ENCODE data around the gene ZNF367. TPM values are rescaled to one million over a fixed set of nuclear protein-coding genes. Genes with fewer than 3 reads are reported as not detected.

The ZNF367 gene
- total and polyA plus RNA-seq, 4 donors = 1.0 to 3.3 (median 2.1) TPM

DNA sequence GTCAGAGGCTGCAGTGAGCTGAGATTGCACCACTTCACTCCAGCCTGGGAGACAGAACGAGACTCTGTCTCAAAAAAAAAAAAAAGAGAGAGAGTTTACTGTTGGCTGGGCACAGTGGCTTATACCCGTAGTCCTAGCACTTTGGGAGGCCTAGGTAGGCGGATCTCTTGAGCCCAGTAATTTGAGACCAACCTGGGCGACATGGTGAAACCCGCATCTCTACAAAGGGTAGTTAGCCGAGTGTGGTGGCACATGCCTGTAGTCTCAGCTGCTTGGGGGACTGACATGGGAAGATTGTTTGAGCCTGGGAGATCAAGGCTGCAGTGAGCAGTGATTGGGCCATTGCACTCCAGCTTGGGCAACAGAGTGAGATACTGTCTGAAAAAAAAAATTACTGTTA, 44.4 kb upstream of the ZNF367 start:
- no peak for DNase-seq
- TF ChIP-seq, protein P1, sequence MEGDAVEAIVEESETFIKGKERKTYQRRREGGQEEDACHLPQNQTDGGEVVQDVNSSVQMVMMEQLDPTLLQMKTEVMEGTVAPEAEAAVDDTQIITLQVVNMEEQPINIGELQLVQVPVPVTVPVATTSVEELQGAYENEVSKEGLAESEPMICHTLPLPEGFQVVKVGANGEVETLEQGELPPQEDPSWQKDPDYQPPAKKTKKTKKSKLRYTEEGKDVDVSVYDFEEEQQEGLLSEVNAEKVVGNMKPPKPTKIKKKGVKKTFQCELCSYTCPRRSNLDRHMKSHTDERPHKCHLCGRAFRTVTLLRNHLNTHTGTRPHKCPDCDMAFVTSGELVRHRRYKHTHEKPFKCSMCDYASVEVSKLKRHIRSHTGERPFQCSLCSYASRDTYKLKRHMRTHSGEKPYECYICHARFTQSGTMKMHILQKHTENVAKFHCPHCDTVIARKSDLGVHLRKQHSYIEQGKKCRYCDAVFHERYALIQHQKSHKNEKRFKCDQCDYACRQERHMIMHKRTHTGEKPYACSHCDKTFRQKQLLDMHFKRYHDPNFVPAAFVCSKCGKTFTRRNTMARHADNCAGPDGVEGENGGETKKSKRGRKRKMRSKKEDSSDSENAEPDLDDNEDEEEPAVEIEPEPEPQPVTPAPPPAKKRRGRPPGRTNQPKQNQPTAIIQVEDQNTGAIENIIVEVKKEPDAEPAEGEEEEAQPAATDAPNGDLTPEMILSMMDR (IDR thresholded peaks at IDR 0.05; ENCODE audit: control extremely low read depth, extremely low read depth) = no peak
- H3K27me3 ChIP-seq (ENCODE audit: control insufficient read depth in 3 of 3, insufficient read depth in 3 of 3, low read length in 2 of 3) = peaks cover 0 to 6% (median 0%) of the 10 kb centered on the region in 3 donors
- H3K9ac ChIP-seq (ENCODE audit: insufficient read depth in 1 of 2, low read length in 2 of 2) = no peak overlapping the region
- no peak overlapping the region for H3K27ac ChIP-seq (ENCODE audit: low read depth in 1 of 2, low read length in 1 of 2)
- peaks cover 2 to 6% (median 5%) of the 10 kb centered on the region in 4 donors for H3K36me3 ChIP-seq (ENCODE audit: control insufficient read depth in 4 of 4, insufficient read depth in 4 of 4, low read length in 4 of 4)
- no peak for ATAC-seq (ENCODE audit: insufficient read depth, low FRiP score)
- no peaks in the 10 kb centered on the region for H3K4me1 ChIP-seq (ENCODE audit: control insufficient read depth in 5 of 5, insufficient read depth in 5 of 5, low read length in 5 of 5)
- WGBS, 2 donors = 96 to 98% methylated on average over 6 of the region's 6 CpGs
- H3K4me3 ChIP-seq = no peak overlapping the region
- no peaks in the 10 kb centered on the region for H3K9me3 ChIP-seq (ENCODE audit: control insufficient read depth in 4 of 4, insufficient read depth in 3 of 4, low read length in 3 of 4)

DNA sequence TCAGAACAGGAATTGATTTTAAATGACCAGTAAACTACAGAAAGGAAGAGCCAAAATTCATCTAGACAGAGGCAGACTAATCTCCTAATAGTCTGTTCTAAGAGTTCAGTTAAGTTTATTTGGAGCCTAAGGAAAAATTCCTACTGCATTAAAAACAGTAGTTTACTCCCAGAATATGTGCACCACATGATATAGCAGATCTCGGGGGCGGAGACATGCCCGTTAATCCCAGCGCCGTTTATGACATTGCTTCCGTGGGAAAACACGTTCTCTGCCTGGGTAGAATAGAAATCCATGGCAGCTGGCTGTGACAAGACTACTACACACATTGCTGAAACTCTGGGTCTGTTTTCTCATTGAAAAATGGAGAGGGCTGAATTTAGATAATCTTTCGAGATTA, 43.2 kb upstream of the ZNF367 start:
- H3K9me3 ChIP-seq (ENCODE audit: control insufficient read depth in 4 of 4, insufficient read depth in 3 of 4, low read length in 3 of 4) = no peaks in the 10 kb centered on the region
- WGBS, 2 donors = 92 to 95% methylated on average over 8 of the region's 8 CpGs
- H3K27me3 ChIP-seq (ENCODE audit: control insufficient read depth in 3 of 3, insufficient read depth in 3 of 3, low read length in 2 of 3) = peaks cover 0 to 6% (median 0%) of the 10 kb centered on the region in 3 donors
- H3K9ac ChIP-seq (ENCODE audit: insufficient read depth in 1 of 2, low read length in 2 of 2) = no peak overlapping the region
- H3K4me1 ChIP-seq (ENCODE audit: control insufficient read depth in 5 of 5, insufficient read depth in 5 of 5, low read length in 5 of 5) = peaks cover 0 to 3% (median 0%) of the 10 kb centered on the region in 5 donors
- no peak overlapping the region for H3K4me3 ChIP-seq
- no peak for ATAC-seq (ENCODE audit: insufficient read depth, low FRiP score)
- TF ChIP-seq, protein P1 (IDR thresholded peaks at IDR 0.05; ENCODE audit: control extremely low read depth, extremely low read depth) = no peak
- no peak for DNase-seq
- no peak overlapping the region for H3K27ac ChIP-seq (ENCODE audit: low read depth in 1 of 2, low read length in 1 of 2)
- peaks cover 2 to 6% (median 3%) of the 10 kb centered on the region in 4 donors for H3K36me3 ChIP-seq (ENCODE audit: control insufficient read depth in 4 of 4, insufficient read depth in 4 of 4, low read length in 4 of 4)

DNA sequence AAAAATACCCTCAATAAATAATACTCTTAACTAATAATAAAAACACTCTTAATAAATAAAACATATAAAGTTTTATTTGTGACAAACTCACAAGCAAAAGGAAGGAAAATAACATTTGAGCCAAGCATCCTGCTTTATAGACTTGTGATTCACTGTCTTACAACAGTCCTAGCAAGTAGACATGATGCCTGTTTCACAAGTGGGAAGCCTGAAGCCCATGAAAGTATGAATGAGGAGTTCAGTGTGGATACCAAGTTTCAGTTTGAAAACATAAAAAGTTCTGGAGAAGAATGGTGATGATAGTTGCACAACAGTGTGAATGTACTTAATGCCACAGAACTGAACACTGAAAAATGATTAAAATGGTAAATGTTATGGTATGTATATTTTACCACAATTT, 42.7 kb upstream of the ZNF367 start:
- no peak overlapping the region for H3K4me3 ChIP-seq
- H3K4me1 ChIP-seq (ENCODE audit: control insufficient read depth in 5 of 5, insufficient read depth in 5 of 5, low read length in 5 of 5) = peaks cover 0 to 3% (median 0%) of the 10 kb centered on the region in 5 donors
- no peak overlapping the region for H3K9ac ChIP-seq (ENCODE audit: insufficient read depth in 1 of 2, low read length in 2 of 2)
- H3K27me3 ChIP-seq (ENCODE audit: control insufficient read depth in 3 of 3, insufficient read depth in 3 of 3, low read length in 2 of 3) = peaks cover 0 to 6% (median 0%) of the 10 kb centered on the region in 3 donors
- H3K36me3 ChIP-seq (ENCODE audit: control insufficient read depth in 4 of 4, insufficient read depth in 4 of 4, low read length in 4 of 4) = peaks cover 0 to 6% (median 3%) of the 10 kb centered on the region in 4 donors
- H3K27ac ChIP-seq (ENCODE audit: low read depth in 1 of 2, low read length in 1 of 2) = no peak overlapping the region
- TF ChIP-seq, protein P1 (IDR thresholded peaks at IDR 0.05; ENCODE audit: control extremely low read depth, extremely low read depth) = no peak
- H3K9me3 ChIP-seq (ENCODE audit: control insufficient read depth in 4 of 4, insufficient read depth in 3 of 4, low read length in 3 of 4) = no peaks in the 10 kb centered on the region
- ATAC-seq (ENCODE audit: insufficient read depth, low FRiP score) = no peak
- peak in 1 of 3 donors; percentile 6 for DNase-seq

DNA sequence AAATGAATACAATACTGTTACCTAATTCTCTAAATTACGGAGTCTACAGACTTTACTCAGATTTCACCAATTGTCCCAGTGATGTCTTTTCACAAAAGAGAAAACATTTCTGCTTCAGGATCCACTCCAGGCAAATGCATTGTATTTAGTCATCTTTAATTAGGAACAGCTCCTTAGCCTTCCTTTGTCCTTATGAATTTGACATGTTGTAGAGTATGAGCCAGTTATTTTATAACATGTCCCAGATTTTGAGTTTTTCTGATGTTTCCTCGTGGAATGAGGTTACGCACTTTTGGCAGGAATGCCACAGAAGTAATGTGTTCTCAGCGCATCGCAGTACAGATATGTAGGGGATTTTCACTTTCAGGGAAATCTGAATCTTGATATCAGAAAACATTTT, 42.3 kb upstream of the ZNF367 start:
- Histone ChIP-seq H3K9ac (ENCODE audit: insufficient read depth in 1 of 2, low read length in 2 of 2) (no peak overlapping the region), H3K9me3 (ENCODE audit: control insufficient read depth in 4 of 4, insufficient read depth in 3 of 4, low read length in 3 of 4) (no peaks in the 10 kb centered on the region), H3K36me3 (ENCODE audit: control insufficient read depth in 4 of 4, insufficient read depth in 4 of 4, low read length in 4 of 4) (peaks cover 0 to 6% (median 3%) of the 10 kb centered on the region in 4 donors), H3K4me3 (no peak overlapping the region), H3K27me3 (ENCODE audit: control insufficient read depth in 3 of 3, insufficient read depth in 3 of 3, low read length in 2 of 3) (peaks cover 0 to 6% (median 0%) of the 10 kb centered on the region in 3 donors), H3K27ac (ENCODE audit: low read depth in 1 of 2, low read length in 1 of 2) (no peak overlapping the region), H3K4me1 (ENCODE audit: control insufficient read depth in 5 of 5, insufficient read depth in 5 of 5, low read length in 5 of 5) (peaks cover 0 to 3% (median 0%) of the 10 kb centered on the region in 5 donors)
- TF ChIP-seq, protein P1 (IDR thresholded peaks at IDR 0.05; ENCODE audit: control extremely low read depth, extremely low read depth) = no peak
- DNase-seq (peak in 1 of 3 donors; percentile 4), ATAC-seq (ENCODE audit: insufficient read depth, low FRiP score) (no peak)
- WGBS, 2 donors = 92 to 93% methylated on average over 5 of the region's 5 CpGs

Data from lung (tissue), 12 donors.